Dedifferentiated amniotic fluid mesenchymal stem cell (primary cell): ENCODE results near the gene HKDC1.
"Not testable (repeated sequence)": the region's sequence is repeated elsewhere in the genome, so short reads cannot be mapped to it uniquely, and the experiment has no call there.

ENCODE experiments used
- DNase-seq: peaks from one replicate; pipeline ENCODE4 v3.0.0-alpha.2; 2016; ENCODE audit errors: extremely low spot score

Gene HKDC1

GRCh38 chr10:69241575-69241974 lies 21.4 kb downstream of the HKDC1 start:
- no peak for DNase-seq

GRCh38 chr10:69242040-69242851 lies 22.1 kb downstream of the HKDC1 start:
- no peak for DNase-seq

- no peak for DNase-seq
These were observed 22.7 kb downstream of the HKDC1 start for GRCh38 chr10:69242852-69243212.

GRCh38 chr10:69243817-69244216 lies 23.7 kb downstream of the HKDC1 start:
- no peak for DNase-seq

GRCh38 chr10:69246036-69246435 lies 25.9 kb downstream of the HKDC1 start:
- no peak for DNase-seq

GRCh38 chr10:69246581-69247312 lies 26.6 kb downstream of the HKDC1 start:
- no peak for DNase-seq

GRCh38 chr10:69247313-69247710 lies 27.2 kb downstream of the HKDC1 start:
- no peak for DNase-seq

- no peak for DNase-seq
These were observed 28.1 kb downstream of the HKDC1 start for GRCh38 chr10:69248117-69248730.

- no peak for DNase-seq
These were observed 29.9 kb downstream of the HKDC1 start for GRCh38 chr10:69250041-69250440.

GRCh38 chr10:69251417-69251816 lies 31.3 kb downstream of the HKDC1 start:
- not testable (repeated sequence) for DNase-seq

GRCh38 chr10:69253171-69253570 lies 33.0 kb downstream of the HKDC1 start:
- no peak for DNase-seq

- DNase-seq = no peak
These were observed 34.7 kb downstream of the HKDC1 start for GRCh38 chr10:69254877-69255276.

- DNase-seq = no peak
These were observed 39.6 kb downstream of the HKDC1 start for GRCh38 chr10:69259547-69260243.

- no peak for DNase-seq
These were observed 41.1 kb downstream of the HKDC1 start for GRCh38 chr10:69261184-69261583.

- DNase-seq = no peak
These were observed 42.2 kb downstream of the HKDC1 start for GRCh38 chr10:69262292-69262751.

GRCh38 chr10:69265521-69265920 lies 45.4 kb downstream of the HKDC1 start:
- no peak for DNase-seq

- no peak for DNase-seq
These were observed 48.8 kb downstream of the HKDC1 start for GRCh38 chr10:69268761-69269416.

- no peak for DNase-seq
These were observed 49.6 kb downstream of the HKDC1 start for GRCh38 chr10:69269761-69270160.

- no peak for DNase-seq
These were observed 50.9 kb downstream of the HKDC1 start for GRCh38 chr10:69270990-69271389.

GRCh38 chr10:69272624-69273023 lies 52.5 kb downstream of the HKDC1 start:
- DNase-seq = no peak

GRCh38 chr10:69275444-69275843 lies 55.3 kb downstream of the HKDC1 start:
- no peak for DNase-seq

- no peak for DNase-seq
These were observed 56.4 kb downstream of the HKDC1 start for GRCh38 chr10:69276503-69276902.
